Measurements from ENCODE around the gene EFHC2.
"Not testable (repeated sequence)": the region's sequence is repeated elsewhere in the genome, so short reads cannot be mapped to it uniquely, and the experiment has no call there.

EFHC2 gene

DNA sequence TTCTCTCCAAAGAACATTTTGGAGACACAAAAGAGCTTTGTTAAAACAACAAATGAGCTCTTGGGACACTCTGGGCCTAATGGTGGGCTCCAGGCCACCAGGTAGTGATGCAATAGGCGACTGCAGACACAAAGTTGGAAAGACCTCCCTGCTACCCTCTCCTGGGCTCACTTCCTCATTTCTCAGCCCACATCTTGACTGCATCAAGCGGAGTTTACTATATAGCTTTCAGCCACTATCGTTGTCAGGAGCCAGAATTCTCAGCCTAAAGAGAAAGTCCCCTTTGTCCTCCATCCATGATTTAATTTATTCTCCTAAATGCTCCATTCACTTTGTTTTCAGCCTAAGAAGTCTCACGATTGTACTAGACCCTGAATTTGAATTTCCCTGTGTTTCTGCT is 114.9 kb downstream of the EFHC2 start:
- no peak for DNase-seq

DNA sequence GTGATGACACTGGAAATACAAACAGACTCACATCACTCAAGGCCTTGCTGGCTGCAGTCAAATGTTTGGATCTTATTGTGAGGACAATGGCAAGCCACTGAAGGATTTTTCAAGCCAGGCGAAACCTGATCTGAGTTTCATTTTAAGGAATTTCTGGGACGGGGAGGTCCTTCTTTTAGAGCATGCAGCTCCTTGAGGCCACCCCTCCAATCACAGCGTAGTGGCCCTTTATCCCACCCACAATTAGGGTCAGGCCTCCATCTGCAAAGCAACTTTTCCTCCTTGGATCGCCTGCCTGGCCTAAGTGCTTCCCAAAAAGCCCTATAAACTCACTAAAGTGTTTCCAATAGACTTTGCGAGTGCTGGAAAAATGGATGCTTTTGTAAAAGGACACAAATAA is 115.5 kb downstream of the EFHC2 start:
- no peak for DNase-seq

- no peak for DNase-seq
Measured at GRCh38 chrX:44225667-44226066, 117.8 kb downstream of the EFHC2 start.

GRCh38 chrX:44224760-44225159 is 118.7 kb downstream of the EFHC2 start:
- DNase-seq = no peak

DNA sequence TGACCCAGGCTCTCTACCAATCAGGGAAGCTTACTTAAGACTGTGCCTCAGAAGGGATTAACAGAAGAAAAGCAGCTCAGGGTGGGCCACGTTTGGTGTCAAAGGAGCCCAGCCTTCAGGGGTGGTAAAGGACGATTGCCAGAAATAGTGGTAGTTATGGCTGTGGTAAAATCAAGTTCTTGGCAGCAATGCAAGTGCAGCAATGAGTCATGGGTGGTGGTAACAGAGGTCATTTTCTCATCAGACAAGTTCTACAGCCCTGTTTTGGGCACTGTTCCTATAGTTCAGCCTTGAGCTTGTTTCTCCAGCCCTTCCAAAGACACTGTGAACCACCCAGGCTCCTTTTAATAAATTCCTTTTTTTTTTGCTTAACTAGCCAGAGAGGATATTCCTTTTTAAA is 120.3 kb downstream of the EFHC2 start:
- DNase-seq = no peak

GRCh38 chrX:44218465-44218864 is 125.0 kb downstream of the EFHC2 start:
- no peak for DNase-seq

DNA sequence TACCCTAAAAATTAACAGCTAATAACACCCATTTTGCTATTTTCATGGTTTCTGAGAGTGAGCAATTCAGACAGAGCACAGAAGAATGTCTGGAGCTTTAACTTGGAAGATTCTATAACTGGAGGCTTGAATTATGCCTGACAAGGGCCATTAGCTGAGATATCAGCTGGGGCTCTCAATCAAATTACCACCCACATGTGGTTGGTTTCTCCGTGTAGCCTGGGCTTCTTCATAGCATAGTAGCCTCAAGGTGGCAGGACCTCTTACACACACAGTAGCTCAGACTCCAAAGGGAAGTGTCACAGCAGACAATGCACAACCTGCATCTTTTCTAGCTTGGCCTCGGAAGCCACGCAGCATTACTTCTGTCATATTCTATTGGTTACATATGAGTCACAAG is 127.3 kb downstream of the EFHC2 start:
- DNase-seq = no peak

DNA sequence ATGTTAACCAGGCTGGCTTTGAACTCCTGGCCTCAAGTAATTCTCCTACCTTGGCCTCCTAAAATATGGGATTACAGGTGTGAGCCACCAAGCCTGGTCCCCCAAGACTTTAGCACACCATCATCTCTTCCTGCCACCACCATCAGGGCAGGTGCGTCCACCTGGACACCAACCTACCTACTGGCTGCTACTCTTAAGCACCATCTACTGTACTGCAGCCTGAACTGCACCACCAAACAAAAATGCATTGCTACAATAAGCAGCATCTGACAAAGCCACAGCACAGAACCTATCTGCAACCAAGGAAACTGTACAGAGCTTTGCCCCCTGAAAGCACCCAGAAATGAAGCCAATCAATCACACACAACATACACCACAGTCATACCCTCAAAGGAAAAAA is 139.7 kb downstream of the EFHC2 start:
- DNase-seq = no peak

DNA sequence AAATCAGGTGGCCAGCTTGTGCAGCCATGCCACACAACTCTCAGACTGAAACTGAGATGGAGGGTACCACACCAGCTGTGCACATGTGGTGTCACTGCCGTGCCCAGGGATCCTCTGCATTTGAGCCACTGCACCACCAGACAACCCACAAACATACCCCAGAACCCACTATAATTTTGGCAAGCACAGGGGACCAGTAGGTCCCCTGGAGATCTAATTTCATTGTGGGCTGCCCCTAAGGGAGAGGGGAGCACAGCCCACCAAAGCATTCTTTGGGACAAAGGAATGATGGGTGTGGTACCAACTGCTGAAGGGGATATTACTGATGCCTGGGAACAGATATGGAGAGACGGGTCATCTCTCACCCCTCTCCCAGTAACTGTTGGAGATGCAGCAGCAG is 140.9 kb downstream of the EFHC2 start:
- no peak for DNase-seq

DNA sequence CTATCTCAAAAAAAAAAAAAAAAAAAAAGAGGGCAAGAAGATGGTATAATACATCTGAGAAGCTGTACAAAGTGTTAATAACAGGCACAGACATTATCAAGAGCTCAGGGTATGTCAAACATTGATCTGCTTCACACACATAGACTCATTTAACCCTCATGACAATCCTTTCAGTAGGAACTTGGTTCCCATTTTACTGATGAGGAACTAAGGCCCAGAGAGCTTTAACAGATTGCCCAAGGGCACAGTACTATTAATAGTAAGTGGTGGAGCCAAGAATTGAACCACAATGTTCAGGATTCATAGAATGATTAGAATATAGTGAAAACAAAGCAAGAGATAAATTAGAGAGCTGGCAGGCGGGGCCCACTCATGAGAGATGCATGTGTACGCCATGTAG is 154.4 kb downstream of the EFHC2 start:
- DNase-seq = no peak

GRCh38 chrX:44187915-44188314 is 155.6 kb downstream of the EFHC2 start:
- DNase-seq = not testable (repeated sequence)

GRCh38 chrX:44183329-44183728 is 160.1 kb downstream of the EFHC2 start:
- DNase-seq = no peak

DNA sequence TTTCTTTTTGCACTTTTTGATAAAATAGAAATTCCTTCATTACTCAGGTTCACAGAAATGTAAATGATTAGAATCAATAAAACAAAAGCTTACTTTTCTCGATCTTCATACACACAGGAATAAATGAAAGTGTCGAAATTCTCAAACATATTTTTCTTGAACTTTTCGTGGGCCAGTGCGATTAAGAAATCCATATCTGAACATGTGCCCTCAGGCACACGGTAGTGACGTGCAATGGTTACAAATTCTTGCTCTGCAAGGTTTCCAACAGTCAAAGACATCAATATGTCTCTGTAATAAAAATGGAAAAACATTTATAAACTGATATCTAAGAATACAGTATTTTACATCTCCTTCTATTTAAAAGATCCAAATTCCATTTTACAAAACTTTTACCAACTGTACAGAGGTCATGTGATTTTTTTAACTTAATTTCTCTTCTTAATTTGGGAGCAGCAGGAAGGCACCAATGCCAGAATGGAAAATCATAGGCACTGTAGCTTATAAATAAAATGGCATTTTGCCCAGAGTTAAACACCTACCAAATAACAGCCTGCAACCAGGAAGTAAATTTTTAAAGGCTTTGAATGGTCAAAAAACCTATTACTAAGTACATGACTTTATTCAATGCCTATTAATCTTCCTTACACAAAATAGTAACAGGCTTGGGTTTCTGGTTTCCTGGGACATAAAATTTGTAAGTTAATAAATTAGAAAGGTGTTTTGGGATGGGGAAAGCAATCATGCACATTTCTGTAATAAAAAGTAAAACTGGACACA is 165.0 kb downstream of the EFHC2 start:
- DNase-seq = no peak

DNA sequence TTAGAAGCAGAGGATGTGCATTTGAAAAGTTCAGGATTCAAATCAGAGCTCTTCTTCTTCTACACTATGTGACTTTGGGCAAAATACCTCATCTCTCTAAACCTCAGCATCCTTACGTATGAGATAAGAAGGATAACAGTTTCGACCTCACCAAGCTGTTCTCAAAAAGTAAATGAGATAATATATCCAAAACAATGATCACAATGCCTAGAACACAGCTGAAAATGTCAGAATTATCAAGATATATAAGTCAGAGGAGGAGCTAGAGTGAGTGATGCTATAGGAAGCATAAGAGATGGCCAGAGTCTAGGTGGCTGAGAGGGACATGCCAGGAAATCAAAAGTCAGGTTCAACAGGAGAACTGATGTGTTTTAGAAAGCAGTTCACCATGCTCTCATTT is 168.0 kb downstream of the EFHC2 start:
- no peak for DNase-seq

DNA sequence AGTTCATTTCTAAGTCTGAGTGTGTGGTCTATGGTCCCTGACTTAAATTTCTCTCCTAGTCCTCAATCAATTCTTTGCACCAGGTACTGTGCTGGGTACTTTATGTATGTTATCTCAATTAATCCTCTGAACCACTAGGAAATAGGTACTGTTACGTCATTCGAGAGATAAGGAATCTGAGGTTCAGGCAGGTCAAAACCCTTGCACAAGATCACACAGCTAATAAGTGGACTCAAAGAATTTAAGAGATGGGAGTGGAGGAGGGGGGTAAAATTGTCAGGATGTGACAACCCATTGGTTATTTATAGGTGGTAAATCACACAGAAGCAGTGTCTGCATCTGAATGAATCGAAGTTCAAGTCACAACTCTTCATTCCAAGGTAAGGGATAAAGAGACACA is 169.4 kb downstream of the EFHC2 start:
- no peak for DNase-seq

- no peak for DNase-seq
Measured at GRCh38 chrX:44173219-44173618, 170.3 kb downstream of the EFHC2 start.

- DNase-seq = no peak
Measured at GRCh38 chrX:44167116-44167515, 176.4 kb downstream of the EFHC2 start.

DNA sequence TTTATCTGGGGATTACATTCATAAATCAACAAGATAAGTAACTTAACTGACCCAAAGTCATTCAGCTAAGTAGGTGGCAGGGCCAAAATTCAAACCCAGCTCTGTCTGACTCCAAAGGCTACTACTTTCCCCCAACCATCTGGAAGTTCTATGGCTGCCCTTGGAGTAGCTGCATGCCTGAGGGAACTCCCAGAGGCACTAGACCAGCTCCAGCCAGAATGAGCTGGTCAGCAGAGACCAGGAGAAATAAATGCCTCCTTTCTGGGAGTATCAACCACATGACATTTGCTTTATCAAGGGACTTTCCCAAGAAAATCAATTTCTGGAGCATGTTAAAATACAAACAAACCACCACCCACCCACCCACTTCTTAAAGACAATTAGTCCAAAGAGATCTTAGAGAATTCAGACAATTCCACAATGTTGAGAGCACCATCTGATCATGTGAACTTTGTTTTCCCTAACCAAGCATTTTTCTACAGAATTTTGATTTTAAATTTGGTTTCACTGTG is 180.5 kb downstream of the EFHC2 start:
- no peak for DNase-seq

GRCh38 chrX:44157858-44158257 is 185.6 kb downstream of the EFHC2 start:
- DNase-seq = no peak

DNA sequence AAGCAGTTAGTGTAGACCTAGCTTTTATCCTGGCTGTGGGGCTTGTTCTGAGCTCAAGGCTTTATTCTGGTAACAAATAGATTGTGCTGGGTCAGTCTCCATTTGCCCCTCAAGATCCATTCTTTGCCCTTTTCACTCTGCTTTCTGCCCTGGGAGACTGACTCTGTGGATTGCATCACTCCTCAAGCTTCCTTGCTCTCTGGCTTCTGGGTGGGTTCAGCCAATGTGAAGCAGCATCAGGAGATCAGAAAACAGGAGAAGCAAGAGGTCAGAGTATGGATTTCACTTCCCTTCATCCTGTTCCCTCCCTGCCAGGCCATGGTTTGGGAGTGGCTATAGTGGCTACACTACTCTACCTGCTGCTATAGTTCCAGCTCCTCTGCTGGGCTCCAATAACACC is 186.2 kb downstream of the EFHC2 start:
- DNase-seq = no peak

GRCh38 chrX:44156726-44157125 is 186.7 kb downstream of the EFHC2 start:
- no peak for DNase-seq

DNA sequence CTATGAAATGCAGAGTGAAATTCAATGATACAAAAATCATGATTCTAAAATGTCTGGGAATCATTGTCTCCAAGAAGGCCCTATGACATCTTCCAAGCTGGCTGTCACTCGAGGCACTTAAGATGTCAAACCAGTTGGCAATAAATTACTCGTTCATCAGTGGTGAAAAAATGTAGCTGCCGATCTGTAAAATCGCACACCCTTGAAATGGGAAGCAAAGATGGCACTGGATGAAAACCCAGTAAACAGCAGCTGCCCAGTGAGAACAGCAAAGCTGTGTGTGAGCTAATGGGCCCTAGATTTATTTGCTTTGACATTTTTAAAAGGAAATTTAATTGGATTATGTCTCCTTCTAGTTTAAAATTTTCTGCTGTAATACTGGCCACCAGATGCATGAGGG is 188.3 kb downstream of the EFHC2 start:
- DNase-seq = no peak

- DNase-seq = no peak
Measured at GRCh38 chrX:44152852-44153251, 190.6 kb downstream of the EFHC2 start.

GRCh38 chrX:44147130-44147529 is 196.3 kb downstream of the EFHC2 start:
- DNase-seq = no peak
